ENCODE data around the gene LIMS2. TPM values are rescaled to one million over a fixed set of nuclear protein-coding genes. Genes with fewer than 3 reads are reported as not detected.

Gene LIMS2, protein sequence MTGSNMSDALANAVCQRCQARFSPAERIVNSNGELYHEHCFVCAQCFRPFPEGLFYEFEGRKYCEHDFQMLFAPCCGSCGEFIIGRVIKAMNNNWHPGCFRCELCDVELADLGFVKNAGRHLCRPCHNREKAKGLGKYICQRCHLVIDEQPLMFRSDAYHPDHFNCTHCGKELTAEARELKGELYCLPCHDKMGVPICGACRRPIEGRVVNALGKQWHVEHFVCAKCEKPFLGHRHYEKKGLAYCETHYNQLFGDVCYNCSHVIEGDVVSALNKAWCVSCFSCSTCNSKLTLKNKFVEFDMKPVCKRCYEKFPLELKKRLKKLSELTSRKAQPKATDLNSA
- total RNA-seq: 15.0 TPM

DNA sequence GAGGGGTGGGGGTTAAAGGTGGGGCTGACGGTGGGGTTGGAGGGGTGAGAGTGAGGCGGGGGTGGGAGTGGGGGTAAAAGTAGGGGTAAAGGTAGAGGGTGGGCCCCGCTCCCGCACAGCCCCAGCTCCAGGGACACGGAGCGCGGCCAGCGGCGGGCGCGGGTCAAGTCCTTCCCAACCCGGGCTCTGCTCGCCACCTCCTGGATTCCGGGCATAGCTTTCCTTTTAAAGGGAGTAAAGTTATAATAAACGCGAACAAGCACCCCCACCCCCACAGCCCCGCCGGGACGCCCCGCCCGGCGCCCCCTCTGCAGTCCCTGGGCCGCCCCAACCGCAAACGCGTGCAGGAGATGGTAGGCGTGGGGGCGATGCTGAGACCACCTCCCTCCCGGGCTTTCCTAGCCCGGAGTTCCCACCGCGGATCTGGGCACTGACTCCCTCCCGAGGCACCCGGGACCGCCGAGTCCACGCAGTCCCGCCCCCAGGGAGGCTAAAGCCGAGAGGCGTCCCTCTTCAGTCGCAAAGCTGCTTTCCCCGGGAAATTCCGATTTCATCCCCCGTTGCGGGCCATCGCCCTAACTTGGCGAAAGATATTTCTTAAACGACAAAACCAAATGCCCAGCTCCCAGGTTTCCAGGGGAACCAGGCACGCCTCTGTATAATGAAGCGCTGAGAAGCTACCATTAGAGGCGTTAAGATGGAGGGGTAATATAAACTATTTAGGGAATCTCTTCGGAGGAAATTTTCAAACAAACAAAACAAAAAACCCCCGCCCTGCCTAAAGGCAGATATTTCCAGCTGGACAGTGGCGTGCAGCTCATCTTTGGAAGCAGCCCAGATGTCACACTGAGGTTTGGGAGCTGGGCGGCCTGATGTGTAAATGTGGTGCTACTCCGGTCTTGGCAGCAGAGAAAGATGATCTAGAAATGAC is at the start of gene LIMS2:
LIMS2 (minus strand) TSS at position 200 of the 931 bp plus-strand sequence. CDS start 506 bp downstream, outside the sequence.
- peak; percentile 52 for DNase-seq

DNA sequence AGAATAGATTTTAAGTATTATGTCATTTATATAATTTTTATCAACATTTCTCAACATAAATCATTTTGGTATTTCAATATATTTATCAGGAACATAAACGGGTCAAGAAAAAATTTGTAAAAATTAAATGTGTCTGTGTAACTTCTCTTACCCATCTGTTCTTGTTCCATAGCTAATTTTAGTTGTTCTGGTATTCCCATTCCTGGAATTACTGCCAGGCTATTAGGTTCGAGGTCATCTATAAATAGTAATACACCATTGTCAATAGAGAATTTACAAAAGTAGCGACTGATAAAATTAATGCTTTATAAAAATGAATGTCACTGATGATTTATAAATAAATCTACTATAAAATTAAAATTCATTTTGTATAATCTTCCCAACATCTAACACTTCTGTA is 47.5 kb upstream of the LIMS2 start:
- DNase-seq: no peak

DNA sequence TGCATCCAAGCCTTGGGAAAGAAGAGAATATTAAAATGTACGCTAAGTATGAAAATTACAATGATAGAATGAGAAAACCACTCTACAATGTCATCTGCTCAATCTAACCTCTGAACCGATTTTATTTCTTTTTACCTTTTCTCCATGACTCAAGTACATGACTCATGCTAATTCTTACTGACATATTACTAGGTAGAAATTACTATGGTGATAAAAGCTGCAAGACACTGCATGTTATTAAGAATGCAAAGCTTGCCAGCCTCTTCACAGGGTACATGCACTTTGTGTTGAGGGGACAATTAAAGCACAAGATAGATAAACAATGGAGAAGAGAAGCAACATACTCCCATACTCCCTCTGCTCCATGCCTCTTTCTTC is 46.6 kb upstream of the LIMS2 start:
- DNase-seq: no peak

DNA sequence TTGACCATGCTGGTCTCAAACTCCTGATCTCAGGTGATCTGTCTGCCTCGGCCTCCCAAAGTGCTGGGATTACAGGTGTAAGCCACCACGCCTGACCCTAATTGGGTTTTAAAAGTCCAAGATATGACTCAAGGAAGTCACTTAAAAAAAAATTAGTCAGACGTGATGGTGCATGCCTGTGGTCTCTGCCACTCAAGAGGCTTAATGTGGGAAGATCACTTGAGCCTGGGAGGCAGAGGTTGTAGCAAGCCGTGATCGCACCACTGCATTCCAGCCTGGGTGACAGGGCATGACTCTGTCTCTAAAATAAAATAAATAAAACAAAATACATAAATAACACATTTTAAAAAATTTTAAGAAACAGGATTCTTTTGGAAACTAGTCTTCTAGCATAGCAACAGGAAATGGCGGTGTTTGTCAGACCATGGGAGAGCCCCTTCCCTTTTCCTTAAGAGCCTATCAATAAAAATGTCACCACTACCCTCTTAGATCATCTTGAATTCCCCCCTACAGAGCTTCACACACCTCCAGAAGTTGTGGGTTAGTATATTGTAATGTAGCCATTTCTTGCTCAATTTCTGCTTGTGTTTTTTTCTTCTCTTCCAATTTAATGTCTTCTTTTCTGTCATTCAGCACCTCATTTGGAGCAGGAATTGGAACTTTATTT is 46.1 kb upstream of the LIMS2 start:
- DNase-seq: no peak

DNA sequence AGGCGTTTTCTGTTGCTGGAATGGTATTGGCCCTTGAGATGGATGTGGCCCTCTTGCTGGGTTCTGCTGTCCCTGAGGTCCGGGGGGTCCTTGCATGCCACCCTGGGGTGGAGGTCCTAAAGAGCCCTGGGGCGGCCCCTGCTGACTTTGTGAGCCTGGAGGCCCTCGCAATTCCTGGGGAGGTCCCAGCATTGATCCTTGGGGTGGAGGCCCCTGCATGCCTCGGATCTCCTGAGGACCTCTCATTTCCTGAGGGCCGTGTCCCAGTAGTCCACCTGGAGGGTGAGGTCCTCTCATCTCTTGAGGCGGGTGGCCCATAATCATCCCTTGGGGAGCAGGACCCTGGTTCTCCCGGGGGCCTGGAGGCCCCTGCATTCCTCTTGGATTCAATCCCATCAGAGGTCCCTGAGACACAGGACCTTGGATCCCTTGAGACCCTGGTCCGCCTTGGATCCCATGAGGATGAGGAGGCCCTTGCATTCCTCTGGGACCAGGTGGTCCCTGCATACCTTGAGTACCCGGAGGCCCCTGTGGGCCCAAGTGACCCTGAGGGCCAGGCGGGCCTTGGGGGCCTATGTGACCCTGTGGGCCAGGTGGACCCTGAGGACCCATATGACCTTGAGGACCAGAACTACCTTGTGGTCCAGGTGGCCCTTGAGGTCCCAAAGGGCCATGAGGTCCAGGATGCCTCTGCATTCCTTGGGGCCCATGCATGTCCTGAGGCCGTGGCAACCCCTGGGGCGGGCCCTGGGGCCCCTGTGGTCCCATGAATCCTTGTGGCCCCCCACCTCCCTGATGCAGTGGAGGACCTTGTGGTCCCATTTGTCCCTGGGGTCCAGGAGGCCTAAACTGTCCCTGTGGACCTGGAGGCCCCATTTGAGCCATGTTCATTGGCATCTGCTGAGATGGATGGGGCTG is 44.2 kb upstream of the LIMS2 start:
- DNase-seq: no peak

DNA sequence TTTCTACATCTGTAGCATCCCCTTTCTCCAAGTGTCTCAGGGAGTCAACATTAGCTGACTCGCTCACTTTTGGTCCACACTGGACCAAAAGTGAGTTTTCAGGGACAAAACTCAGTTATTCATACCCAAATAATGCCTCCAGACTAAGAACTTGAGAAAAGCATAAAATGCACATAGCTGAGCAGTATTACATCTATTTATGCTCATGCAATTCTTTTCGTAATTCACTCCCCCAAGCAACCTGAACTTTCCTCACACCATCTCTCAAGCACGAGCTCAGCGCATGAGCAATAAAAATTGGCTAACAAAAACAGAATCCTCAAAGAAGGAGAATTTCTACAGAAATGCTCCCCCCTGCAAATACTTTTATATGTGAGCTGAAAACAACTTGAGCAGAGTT is 42.9 kb upstream of the LIMS2 start:
- no peak for DNase-seq

DNA sequence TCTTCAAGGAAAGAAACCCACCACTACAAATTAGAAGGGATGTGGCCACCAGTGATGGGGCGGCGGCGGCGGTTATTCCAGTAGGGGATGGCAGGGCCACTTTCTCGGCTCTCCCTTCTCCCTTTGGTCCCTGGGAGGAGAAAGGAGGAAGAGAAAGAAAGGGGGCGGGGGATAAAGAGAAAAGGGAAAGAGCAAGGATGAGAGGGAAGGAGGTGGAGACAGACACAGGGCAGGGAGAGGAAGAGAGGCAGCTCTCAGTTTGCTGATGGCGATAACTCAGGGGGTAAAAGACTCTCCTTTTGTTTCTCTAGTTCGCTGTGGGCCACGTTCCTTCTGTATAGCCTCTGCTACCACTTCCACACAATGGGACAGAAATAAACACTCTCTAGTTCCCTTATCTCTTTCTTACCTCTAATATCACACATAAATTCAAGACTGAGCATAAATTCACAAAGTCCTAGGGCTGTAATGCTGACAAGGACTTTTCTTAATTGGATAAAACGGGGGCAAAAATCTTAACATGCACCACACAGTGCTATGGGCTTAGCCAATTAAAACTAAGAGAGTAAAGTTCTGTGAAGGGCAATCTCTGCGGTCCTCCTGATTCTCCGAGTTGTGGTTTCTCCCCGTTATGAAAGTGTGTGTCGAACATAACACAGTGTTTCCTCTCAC is 40.6 kb upstream of the LIMS2 start:
- DNase-seq: no peak

DNA sequence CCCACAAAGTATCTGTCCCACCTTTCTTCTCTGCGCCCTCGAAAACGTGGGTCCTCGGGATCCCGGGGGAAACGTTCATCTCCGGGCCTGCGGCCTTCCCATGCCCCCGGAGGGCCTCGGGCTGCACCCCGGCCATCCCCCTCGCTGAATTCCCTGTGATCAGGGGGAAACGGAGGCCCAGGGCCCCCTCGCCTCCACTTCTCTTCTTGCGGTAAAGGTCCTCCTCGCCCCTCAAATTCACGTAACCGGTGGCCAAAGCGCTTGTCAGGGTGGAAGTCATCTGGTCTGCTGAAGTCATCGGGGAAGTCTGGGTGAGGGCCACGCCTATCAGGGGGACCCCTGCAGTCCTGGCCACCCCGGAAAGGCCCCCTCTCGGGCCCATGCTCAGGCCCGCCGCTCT is 38.2 kb upstream of the LIMS2 start:
- DNase-seq: no peak

DNA sequence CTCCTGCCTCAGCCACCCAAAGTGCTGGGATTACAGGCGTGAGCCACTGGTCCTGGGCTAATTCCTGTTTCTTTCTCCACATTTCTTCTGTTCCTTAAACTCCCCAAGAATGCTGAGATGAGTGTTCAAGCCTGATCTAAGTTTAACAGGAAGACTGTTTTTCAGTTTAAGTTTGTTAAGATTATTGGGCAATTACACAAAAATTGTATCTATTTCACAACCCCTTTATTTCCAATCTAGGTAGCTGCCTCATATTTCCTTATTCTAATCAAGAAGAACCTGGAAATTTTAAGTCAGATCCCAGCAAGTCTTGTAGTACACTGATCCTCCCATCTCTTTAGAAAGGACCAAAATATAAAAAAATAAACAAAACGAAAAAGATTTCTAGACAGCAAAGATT is 37.7 kb upstream of the LIMS2 start:
- no peak for DNase-seq

DNA sequence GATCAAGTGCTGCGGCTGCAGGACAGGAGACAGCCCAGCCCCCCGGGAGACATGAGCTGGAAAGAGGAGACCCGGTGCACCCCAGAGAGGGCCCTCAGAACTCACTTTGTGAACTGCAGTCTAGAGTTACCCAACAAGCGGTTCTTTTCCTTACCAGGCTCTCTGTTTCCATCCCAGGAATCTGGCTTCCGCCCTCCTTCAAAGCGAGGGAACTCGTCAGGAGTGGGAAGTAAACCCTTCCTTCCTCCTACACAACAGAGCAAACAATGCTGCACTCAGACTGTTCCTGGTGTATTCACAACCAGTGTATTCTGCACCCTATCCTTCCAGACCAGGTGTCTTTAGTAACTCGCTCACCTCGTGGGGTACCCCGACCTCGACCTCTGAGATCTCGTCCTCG is 34.0 kb upstream of the LIMS2 start:
- no peak for DNase-seq

DNA sequence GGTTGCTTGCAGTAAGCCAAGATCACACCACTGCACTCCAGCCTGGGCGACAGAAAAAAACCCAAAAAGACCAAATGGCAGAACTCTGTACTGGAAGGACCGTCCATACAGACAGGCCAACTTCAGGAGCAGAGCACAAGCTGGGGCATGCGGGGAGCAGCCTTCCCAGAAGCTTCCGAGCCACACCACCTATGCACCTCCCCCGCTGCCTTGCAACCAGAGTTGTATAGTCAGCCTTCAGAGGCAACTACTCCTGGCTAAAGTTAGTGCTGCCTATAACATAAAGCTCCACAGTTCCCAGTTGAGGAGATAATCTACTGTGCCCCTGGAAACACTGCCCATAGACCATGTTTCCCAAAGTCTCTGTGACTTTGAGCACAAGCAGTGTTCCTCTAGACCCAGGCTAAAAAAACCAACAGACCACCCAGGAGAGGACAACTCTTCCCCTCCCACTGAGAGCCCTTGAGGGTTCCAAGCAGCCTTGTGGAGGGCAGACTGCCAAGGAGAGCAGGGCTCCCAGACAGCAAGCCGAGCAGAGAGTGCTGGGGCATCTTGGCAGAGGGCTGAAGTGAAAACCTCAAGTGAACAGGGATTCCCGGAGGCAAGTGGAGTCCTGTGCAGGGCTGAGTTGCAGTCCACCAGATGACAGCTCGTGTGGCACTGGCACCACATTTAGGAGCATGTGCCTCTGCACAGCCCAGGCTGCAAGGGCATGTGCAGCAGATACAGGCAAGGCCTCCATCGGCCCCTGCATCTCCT is 32.7 kb upstream of the LIMS2 start:
- DNase-seq: peak; percentile 19

DNA sequence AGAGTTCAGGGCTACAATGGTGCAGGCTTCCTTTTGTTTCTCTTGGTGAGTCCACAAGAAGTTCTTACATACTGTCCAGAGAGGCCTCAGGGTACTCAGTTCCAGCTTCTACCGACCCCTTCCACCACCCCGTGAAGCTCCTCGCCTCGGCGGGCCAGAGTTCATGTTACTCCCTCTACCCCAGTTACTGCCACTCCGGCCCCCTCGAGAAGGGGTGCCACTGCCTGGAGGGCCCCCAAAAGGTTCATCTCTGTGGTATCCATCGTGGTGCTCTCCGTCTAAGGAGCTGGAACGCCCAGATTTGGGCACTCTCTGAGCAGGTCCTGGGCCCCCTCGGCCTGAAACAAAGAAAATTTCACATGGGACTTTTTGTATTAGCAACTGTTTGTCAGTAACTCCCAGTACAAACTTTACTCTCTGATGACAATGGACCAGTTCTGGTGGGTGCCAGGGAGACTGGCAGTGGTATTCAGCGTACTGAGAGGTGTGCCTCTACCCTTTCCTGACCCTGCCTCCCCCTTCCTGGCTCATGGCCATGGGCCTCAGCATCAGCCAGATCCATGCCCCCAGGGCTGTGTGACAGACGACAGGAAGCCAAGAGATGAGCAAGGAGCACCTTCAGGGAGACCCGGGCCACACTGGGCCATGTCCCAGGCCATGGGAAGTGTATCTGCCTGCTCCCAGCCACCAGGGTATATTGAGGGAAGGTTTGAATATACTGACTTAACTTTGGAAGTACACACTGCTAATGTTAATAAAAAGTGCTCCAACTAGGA is 31.1 kb upstream of the LIMS2 start:
- DNase-seq: no peak

DNA sequence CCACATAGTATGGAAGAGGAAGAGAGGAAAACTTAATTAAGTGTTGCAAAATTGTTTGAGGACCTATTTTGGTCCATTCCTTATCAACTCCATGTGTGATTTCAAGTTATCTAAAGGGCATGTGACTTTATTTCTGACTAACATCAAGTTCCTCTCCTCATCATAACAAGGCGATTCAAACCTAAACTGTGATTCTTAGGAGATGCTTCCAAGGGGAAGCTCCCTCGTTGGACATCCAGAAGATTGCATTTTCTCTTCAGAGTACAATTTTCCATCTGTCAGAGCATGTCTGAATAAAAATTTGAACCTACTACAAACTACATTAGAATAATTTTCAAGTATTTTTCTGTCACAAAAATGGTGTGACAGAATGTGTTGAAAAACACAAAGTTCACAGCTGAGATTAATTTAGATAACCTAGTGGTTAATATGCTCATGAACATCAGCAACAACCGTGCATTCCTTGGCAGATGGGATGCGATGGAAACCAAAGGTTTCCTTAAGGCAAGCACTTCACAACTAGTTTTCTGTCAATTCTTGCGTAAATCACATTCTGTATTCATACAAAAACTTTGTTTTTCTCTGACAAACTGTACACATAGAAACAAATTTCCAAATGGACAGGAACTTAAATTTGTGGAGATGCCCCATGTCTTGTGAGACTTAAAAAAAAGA is 30.2 kb upstream of the LIMS2 start:
- no peak for DNase-seq

DNA sequence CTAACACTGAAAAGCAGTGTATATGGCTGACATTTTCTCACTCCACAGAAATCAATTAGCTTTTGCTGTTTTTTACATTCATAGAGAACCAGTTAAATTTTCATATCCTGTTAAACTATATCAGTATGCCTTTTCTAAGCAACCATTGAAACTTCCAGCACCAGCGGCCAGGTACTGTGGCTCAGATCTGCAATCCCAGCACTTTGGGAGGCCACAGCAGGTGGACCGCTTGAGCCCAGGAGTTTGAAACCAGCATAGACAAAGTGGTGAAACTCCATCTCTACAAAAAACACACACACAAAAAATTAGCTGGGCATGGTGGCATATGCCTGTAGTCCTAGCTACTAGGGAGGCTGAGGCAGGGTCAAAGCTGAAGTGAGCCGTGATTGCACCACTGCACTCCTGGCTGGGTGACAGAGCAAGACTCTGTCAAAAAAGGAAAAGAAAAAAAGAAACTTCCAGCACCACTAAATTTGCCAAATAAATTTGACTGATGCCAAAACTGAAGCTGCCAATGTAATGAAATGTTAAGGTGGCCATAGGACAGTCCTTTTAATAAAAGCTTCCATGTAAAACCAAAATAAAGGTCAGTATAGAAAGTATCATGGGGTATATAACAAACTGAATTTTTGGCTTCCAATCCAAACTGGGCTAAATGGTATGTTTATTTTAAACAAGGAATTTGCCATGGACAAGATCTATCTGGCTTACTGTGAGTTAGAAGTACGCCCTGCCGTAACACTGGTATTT is 29.5 kb upstream of the LIMS2 start:
- no peak for DNase-seq

DNA sequence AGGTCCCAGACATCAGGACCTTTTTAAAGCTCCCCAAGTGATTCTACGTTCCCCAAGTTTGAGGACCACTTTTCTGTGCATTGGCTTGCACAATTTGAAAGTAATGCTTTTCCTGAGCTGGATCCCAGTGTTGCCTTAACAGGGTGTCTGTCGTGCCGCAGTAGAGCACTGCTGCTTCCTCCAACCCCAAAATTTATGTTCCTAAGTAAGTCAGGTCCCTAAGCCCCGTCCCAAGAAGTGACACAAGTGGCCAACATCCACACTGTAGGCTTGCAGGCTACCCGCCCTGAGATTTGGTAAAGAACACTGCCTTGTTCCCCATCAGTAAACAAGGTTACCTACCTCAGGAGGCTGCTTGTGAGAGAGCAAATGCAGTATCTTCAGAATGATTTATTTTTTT is 28.0 kb upstream of the LIMS2 start:
- DNase-seq: no peak

DNA sequence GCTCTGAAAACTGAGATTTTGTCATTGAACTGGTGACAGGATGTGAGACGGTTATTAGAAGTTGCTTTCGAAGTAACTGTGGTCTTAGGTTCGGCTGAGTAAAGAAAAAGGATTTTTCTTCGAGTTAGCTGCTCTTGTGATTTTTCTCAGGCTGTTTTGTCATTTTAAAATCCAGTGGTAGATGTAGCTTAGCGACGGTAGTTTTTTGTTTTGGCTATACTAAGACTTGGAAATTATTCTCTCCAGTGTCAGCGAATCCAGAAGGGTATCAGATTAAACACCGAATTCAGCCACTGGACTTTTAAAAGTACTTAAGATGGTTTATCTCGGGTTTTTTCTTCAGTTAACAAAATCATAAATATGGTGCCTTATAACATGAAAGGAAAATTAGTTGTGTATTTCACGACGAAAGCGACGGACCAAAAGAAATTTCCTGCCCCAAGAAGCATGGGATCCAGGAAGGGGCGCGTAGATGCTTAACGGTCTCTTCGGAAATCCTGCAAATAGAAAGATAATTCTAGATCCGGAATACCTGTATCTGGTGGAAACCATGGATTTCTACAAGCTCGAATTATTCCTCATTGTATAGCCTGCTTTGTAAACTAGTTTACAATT is 27.2 kb upstream of the LIMS2 start:
- DNase-seq: no peak

DNA sequence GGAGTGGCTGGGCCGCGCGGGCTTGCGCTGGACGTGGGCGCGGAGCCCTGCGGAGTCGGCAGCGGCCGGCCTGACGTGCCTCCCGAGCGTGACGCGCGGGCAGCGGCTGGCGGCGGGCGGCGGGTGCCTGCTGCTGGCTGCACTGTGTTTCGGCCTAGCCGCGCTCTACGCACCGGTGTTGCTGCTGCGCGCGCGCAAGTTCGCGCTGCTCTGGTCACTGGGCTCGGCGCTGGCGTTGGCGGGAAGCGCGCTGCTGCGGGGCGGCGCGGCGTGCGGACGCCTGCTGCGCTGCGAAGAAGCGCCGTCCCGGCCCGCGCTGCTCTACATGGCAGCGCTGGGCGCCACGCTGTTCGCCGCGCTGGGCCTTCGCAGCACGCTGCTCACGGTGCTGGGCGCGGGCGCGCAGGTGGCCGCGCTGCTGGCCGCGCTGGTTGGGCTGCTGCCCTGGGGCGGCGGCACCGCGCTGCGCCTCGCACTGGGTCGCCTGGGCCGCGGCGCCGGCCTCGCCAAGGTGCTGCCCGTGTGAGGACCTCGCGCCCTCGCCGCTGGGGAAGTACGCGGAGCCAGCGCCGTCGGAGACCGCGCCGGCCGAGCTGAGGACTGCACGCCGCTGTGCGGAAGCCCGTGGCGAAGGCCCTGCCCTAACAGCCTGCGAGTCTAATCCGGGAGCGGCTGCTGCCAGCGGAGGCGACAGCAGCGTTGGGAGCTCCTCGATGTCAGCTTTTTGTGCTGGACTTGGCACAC is 26.5 kb upstream of the LIMS2 start:
- peak; percentile 90 for DNase-seq

All from tongue (tissue), 2 donors.